GM18520 (cell line): ENCODE measurements around the gene CUL2.
"Not testable (repeated sequence)": the region's sequence is repeated elsewhere in the genome, so short reads cannot be mapped to it uniquely, and the experiment has no call there.

Experiments used
- ATAC-seq: cut with Tn5 transposase; IDR thresholded peaks from one replicate; pipeline ENCODE4 v1.9.1; 2021; ENCODE audit not compliant: unreplicated experiment

The CUL2 gene

DNA sequence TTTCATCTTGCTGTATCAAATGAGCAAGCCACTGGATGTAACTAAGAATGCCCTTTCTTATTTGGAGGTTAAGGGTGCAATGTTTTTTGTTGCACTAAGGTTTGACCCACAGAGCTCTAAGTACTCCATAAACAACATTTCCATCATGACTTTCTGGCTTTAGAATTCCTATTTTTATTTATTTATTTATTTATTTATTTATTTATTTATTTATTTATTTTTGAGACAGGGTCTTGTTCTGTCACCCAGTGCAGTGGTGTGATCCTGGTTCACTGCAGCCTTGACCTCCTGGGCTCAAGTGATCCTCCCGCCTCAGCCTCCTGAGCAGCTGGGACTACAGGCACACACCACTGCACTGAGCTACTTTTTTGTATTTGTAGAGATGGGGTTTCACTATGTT, 9.9 kb downstream of the CUL2 start:
- ATAC-seq, result not testable (repeated sequence)

DNA sequence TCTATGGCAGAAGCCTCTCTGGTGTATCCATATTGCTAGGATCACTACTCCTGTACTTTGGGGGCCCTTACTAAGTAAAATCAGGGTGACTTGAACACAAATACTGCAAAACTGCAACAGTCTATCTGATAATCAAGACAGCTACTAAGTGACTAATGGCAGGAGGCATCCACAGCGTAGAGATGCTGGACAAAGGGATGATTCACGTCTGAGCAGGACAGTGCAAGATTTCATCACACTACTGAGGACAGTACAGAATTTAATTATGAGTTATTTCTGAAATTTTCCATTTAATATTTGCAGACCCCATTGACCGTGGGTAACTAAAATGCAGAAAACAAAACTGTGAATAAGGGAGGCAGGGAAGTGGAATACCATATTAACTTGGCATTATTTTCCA, 10.4 kb downstream of the CUL2 start:
- no peak for ATAC-seq

DNA sequence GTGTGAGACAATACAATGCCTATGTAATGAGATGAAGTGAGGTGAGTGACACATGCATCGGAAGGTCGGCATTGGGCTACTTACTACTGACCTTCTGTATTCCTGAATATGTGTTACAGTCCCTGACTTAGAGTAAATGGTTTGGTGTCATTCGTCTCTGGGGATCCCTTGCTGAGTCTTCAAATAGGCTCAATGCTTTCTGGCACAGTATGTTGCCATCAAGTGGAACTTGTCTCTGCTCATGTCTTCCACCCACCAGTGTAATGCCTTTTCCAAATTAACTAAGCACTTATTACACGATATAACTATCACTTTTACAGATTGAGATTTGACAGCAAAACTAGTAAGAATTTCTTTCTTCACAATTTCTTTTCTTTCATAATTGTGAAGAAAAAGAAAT, 10.9 kb downstream of the CUL2 start:
- ATAC-seq, result no peak

DNA sequence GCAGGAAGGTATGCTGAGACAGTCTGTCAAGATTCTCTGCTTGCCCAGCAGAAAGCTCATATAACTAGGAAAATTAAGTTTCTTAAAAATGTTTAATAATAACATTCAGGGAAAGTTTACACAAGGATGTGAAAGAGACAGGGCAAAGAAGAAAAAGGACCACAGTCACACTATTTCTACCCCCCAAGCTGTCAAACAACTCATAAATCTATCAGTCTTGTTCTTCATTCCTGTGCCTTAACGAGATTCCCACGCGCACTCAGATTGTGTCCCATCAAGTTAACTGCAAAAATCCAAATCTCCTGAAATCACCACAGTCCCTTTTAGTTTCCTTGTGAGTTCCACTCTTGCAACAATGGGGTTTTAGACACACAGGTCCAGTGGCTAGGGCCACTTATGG, 14.9 kb downstream of the CUL2 start:
- no peak for ATAC-seq

DNA sequence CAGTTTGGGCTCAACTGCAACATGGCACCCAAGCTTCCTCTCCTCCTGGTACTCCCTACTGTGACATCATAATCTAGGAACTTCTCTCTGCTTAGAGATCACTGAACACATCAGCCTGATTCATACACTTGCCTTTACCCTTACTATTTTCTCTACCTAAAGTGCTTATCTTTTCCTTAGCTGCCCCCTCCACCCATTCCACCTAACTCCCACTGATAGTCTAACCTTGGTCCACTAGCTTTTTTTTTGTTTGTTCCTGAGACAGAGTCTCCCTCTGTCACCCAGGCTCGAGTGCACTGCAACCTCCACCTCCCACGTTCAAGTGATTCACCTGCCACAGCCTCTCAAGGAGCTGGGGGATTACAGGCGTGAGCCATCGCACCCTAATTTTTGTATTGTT, 15.9 kb downstream of the CUL2 start:
- ATAC-seq, result no peak

DNA sequence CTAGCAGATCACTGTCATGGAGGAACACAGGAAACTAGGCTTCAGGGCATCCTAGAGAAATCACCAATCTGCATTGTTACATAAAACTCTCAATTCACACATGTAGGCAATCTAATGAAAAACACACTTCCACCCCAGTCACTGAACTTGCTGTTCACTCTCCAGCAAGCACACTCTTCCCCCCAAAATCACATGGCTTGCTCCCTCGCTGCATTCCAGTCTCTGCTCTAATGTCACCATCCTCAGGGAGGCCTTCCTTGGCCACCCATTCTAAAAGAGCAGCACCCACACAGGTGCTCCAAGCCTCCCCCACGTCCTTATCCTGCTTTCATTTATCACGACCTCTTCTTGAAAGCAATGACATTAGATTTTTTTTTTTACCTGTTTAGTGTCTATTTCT, 19.6 kb downstream of the CUL2 start:
- ATAC-seq, result no peak

DNA sequence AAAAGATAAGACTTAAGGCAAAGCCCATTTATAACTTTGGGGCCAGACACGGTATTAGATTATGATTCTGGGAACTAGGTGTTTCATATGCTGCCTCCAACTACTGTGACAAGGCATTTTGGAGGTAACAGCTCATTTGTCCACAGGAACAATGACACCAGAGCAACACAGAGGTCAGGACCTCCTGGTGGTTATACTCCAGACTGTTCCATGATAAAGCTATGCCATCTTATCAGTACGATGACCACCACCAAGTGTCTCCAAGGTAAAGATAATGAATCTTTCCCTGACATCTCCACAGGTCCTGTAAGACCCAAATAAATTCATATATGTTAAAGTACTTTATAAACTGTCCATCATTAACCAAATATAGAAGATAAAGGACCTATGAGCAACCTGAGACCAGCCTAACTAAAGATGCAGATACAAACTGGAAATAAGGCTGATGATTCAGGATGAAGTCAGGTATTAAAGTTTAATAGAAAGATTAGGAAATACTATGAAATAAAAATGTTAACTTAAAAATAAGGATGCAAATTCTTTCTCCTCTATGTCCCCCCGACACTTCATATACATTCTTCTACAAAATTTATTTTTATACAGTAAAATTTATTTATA, 26.2 kb downstream of the CUL2 start:
- no peak for ATAC-seq

DNA sequence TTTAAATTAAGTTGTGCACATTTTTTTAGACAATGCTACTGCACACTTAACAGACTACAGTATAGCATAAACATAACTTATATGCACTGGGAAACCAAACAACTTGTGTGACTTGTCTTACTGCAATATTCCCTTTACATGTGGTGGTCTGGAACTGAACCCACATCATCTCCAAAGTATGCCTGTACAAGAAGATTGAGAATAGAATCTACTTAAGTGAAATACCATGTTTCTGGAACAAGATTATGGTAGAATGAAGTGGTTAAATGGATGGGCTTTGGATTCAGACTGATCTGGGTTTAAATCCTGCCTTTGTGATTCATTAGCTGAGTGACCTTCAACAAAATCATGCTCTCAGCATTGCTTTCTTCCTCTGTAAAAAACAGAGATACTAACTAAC, 30.7 kb downstream of the CUL2 start:
- no peak for ATAC-seq

DNA sequence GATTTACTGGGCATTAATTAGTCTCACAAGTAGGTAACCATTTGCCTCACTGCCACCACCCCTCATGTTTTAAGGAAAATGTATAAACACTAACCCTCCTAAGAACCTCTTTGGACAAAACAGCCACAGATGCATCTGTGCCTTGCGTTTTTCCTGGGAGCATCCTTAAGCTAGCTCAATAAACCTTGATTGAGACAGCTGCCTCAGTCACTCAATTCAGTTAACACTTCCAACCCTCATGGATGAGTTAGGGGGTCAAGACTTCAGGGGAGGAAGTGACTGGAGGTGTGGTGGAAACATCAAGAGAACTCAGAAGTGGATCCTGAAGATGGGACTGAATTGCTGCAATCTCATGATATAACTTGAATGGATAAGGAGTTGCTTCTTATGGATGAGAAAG, 31.5 kb downstream of the CUL2 start:
- ATAC-seq, result no peak

DNA sequence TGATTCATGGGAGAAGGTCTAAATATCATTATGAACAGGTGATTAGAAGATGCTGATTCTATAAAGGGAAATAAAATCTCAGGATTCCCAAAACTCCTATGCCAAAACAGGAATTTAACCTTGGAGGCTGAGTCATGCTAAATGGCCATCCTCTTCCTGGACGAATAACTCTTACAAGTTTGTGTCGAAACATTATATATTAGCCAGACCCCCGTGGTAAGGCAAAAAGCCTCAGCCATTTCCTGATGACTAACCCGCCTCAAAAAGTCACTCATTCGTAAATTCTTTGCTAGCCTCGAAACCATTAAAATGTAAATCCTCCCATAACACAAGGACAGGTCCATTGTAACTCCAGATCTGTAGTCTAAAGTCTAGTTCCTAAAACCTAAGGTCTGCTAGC, 32.0 kb downstream of the CUL2 start:
- ATAC-seq, result no peak

DNA sequence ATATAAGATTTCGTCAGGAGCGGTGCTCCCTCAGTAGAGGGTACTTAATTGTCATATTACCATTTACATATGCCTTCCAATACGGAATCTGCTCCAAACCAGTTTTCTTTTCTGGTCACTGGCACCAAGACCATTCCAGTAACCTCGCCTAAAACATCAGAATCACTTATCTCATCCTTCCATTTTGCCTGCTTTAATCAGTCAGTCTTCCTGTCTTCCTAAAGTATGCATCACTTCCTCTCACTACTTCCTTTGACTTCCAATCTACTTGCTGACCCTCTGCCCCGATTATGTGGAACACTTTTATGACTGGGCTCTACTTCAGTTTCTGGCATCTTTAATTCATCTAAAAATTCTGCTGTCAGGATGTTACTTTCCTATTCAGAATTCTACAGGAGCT, 33.5 kb downstream of the CUL2 start:
- ATAC-seq, result no peak

DNA sequence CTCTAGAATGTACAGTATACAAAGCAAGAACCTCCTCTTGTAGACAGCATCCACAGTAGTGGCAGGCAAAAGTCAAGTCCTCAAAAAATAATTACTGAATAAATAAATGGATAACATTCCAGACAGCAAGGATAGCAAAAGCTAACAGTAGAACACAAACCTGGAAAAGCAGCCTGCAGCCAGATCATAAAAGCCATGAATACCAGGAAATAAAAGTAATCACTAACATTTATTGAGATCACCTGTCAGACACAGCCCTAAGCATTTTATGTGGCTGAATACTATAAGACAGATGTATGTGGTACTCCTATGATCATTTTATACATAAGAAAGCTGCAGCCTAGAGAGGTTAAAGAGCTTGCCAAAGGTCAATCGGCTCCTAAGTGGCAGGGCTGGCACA, 34.0 kb downstream of the CUL2 start:
- no peak for ATAC-seq

DNA sequence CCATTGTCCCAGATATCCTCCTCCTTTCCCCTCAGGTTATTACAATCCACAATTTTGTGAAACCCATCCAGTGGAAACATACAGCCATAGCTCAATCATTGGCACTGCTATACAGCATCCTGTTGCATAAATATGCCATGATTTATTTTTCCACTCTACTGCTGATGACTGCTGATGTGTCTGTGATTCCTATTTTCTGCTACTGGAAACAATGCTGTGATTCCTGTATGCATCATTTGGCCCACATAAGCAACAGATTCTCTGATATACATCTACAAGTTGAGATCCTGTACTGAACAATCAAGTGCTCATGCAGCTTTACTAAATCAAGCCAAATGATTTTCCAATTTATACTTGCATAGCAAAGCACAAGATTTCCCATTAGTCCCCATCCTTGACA, 39.6 kb downstream of the CUL2 start:
- ATAC-seq, result no peak

DNA sequence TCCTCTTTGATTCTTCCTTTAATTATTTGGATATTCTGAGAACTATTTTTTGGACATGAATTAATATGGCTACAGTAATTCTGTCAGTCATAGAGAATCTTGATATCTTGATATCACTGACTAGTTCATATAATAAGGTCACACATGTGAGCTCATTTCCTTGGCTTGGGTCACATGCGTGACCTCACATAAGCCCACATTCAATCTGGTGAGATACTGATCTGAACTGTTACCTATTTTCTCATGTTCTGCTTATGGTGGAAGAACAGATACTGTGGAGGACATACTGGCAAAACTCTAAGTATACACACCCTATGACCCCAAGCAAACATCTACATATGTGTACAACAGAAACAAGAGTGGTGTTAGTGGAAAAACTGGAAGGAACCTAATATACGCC, 44.1 kb downstream of the CUL2 start:
- no peak for ATAC-seq

DNA sequence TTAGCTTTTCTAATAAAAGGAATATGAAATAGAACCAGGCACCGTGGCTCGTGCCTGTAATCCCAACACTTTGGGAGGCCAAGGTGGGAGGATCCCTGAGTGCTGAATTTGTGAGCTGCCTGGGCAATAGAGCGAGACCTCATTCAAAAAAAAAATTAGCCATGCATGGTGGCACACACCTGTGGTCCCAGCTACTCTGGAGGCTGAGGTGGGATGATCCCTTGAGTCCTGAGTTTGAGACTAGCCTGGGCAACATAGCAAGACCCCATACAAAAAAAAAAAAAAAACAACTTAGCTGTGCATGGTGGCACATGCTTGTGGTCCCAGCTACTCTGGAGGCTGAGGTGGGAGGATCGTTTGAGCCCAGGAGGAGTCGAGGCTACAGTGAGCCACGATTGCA, 44.9 kb downstream of the CUL2 start:
- not testable (repeated sequence) for ATAC-seq

DNA sequence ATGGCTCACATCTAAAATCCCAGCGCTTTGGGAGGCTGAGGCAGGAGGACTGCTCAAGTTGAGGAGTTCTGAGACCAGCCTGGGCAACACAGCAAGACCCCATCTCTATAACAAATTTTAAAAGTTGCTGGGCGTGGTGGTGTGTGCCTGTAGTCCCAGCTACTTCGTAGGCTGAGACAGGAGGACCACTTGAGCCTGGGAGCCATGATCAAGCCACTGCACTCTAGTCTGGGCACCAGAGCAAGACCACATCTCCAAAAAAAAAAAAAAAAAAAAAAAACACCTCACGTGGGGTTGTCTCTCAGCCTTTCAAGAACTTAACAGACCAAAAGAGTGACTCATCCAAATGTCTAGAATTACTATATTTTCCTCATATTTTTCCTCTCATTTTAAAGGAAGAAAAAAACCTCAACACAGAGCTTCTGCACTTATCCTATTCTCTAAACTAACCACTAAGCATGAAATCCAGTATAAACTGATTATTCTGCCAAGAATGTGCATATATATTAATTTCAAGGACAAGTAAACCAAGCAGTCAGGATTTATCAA, 46.3 kb downstream of the CUL2 start:
- no peak for ATAC-seq

DNA sequence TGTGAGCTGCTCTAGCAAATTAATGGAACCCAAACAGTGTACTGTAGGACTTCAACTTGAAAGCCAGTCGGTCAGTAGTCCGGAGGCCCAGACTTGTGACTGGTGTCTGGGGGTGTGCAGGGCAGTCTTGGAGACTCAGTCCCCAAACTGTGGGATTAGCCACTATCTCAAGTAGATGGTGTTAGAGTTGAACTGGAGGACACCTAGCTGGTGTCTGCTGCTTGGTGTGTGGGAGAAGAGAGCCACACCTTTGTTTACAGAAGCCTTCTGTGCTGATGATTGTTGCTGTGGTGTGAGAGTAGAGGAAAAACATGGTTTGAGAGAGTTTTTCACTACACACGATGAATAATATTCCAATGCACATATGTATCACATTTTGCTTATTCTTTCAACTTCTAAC, 47.4 kb downstream of the CUL2 start:
- no peak for ATAC-seq

DNA sequence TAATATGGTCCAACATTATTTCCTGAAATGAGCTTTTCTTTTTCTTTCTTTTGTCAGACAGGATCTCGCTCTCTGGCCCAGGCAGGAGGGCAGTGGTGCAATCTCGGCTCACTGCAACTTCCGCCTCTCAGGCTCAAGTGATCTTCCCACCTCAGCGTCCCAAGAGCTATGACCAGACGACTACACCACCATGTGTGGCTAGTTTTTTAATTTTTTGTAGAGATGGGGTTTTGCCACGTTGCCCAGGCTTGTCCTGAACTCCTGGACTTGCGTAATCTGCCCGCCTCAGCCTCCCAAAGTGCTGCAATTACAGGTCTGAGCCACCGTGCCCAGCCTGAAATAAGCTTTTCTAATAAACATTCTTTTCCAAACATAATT, 48.6 kb downstream of the CUL2 start:
- ATAC-seq, result no peak

DNA sequence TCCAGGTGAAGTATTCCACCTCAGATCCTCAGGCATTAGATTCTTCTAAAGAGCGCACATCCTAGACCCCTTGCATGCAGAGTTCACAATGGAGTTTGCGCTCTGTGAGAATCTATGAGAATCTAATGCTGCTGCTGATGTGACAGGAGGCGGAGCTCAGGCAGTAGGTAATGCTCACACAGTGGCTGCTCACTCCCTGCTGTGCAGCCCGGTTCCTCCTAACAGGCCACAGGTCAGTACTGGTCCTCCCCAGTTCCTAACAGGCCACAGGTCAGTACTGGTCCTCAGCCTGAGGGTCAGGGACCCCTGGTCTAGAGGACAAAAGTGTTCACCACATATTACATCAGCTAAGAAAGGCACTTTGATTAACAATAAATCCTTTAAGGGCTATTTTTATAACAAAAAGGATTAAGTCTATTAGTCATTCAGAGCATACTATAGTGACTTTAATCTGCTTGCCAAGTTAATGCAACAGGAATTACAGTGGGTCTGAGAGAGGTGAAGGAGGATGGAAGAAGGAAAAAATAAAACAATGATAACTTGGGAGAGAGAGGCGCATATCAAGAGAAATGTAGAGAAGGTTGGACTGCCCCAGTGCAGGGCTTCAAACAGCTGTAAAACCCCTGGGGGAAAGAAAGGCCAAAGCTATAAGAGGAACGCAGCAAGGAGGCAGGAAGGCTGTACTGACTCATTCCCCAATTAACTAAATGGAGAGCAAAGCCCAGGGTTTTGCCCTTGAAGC, 49.2 kb downstream of the CUL2 start:
- ATAC-seq, result no peak

DNA sequence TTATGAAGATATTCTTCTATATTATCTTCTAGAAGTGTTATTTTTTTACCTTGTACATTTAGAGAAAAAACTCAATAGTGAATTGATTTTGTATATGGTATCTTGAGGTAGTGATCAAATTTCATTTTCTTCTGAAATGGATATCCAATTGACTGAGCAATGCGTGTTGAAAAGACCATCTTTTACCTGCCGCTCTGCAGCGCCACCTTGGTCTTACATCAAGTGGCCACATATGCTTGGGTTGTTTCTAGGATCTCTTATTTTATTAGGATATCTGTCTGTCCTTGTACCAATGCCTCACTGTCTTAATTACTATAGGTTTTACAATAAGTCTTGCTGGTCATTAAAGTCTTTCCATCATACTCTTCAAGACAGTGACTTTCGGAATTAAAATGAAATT, 53.0 kb downstream of the CUL2 start:
- no peak for ATAC-seq

DNA sequence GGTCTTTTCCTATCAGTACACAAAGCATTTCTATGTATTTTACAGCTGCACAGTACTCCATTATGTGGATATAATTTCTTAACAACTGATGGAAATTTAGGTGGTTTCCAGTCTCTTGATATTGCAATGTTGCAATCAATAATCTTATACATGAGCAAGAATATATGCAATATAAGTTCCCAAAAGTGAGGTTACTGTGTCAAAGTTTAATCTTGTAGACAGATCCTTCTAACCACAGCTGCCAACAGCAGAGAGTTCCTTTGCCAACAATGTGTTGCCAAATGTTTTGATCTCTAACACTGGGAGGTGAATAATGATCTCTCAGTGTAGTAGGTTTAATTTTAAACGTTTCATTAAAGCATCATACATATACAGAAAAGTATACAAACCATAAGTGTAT, 54.5 kb downstream of the CUL2 start:
- ATAC-seq, result no peak

DNA sequence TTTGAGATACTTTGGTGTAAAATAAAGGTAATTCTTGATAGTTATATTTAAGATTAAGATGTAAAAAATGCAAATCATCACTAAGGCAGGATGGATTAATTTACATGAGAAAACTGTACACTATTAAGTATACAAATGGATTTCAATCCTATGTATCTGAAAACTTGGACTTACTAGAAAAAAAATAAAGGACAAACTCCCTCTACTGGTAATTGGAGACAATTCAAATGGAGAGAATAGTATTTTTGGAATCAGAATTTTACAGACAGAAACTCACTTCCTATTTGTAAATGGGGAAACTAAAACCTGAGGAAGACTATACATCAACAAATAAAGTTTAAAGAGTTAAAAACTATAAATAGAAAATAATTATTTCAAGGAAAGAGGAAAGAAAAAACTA, 62.6 kb downstream of the CUL2 start:
- ATAC-seq, result no peak

DNA sequence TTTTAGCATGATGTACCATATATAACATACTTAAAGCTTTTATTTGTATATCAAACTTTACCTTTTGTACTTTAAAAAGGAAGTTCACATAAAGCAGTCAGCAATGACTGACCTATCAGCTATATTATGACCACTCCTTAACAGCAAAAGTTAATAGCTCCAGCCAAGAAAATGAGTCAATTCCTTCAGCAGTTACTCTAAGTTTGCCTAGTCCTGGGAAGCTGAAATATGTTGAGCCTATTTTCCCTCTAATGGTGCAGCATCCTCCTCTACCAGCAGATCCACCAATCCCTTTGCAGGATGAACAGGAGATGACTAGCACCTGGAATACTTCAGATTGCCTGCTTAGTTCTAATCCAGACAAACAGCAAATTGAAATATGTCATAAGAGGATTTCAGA, 64.2 kb downstream of the CUL2 start:
- no peak for ATAC-seq
